Colonic mucosa (tissue), 4 donors: ENCODE measurements around the gene EN1. TPM values are rescaled to one million over a fixed set of nuclear protein-coding genes. Genes with fewer than 3 reads are reported as not detected.

Source experiments
- DNase-seq: peaks from one replicate; pipeline ENCODE4 v3.0.0-alpha.2; 2020
- H3K27ac ChIP-seq: fragments of 200-600 bp; one replicate; pipeline ENCODE4 v1.8.0; 2021
- H3K27me3 ChIP-seq: fragments of 200-600 bp; one replicate; pipeline ENCODE4 v1.8.0; 2021
- H3K36me3 ChIP-seq: fragments of 200-600 bp; one replicate; pipeline ENCODE4 v1.8.0; 2021
- H3K4me1 ChIP-seq: fragments of 200-600 bp; one replicate; pipeline ENCODE4 v1.8.0; 2021; ENCODE audit warnings: mild to moderate bottlenecking
- H3K4me3 ChIP-seq: fragments of 200-600 bp; one replicate; pipeline ENCODE4 v1.8.0; 2021
- H3K9ac ChIP-seq, 2 donors: one replicate each; pipeline ENCODE4 v1.7.0; 2013; ENCODE audit warnings: control low read depth in 2 of 2, low read depth in 2 of 2, low read length in 2 of 2
- H3K9me3 ChIP-seq: fragments of 200-600 bp; one replicate; pipeline ENCODE4 v1.8.0; 2021
- CTCF ChIP-seq: fragments of 200-600 bp; IDR thresholded peaks from one replicate; pipeline ENCODE4 v1.8.0; 2022; ENCODE audit warnings: antibody characterized with exemption, mild to moderate bottlenecking
- intact Hi-C: fragments of 100-400 bp; cut with DNase I; formaldehyde crosslinking; loops from one replicate; pipeline ENCODE4 v1.14.1; 2022
- total RNA-seq, 2 donors: library from RNA; stranded (reverse); fragmentation: NEBNext Ultra II Directional in 1 of 2; extraction: Animal tissue kit (Norgen Biotek cat#: 25700) in 1 of 2; gene quantifications; one replicate each; pipeline ENCODE4 v1.2.1, GENCODE V29; 2021
- donor health status: healthy.
- donor health status: DM: no; HTN: no; CAD: no.
- donor health status: DM: no; HTN: no; CAD: no.

The EN1 gene
- total RNA-seq, 2 donors from 2014 or later = not detected

- Histone ChIP-seq H3K4me1 (no peaks in the 10 kb centered on the region), H3K27ac (no peak overlapping the region), H3K36me3 (no peaks in the 10 kb centered on the region), H3K4me3 (no peak overlapping the region), H3K9ac (no peak overlapping the region), H3K9me3 (no peaks in the 10 kb centered on the region), H3K27me3 (peaks cover 5% of the 10 kb centered on the region)
- no peak for TF ChIP-seq CTCF
- intact Hi-C loops = no loop called here
- no peak for DNase-seq
These were observed 40.4 kb downstream of the EN1 start for GRCh38 chr2:118806797-118807667.

DNA sequence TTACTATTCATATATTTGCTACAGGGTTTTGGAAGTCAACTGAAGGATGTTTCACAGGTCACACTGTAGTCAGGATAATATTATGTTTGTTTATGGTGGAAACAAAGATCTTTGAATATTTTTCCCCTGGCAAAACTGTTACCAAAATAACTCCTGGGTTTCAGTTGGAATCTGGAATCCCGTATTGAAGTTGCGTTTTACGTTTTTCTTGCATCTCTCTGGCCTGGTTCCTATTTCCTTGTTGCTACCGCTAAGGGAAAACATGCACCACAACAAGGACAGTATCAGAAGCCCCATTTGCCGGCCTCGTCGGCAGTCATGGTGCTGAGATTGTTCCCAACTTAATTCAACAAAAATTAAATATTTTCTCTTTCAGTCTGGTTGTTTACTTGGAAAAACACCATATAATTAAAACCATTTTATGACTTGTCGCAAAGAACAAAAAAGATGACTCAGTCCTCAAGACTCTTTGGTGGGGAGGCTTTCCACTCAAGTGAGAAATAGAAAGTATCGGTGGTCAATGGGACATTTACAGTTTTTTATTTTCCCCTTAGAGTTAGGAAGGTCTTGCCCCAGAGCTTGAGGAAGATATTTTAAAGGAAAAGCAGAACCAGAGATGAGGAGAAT lies 42.3 kb downstream of the EN1 start:
- DNase-seq = no peak
- TF ChIP-seq CTCF = no peak
- Histone ChIP-seq H3K27me3 (peaks cover 5% of the 10 kb centered on the region), H3K36me3 (no peaks in the 10 kb centered on the region), H3K9ac (no peak overlapping the region), H3K4me1 (no peaks in the 10 kb centered on the region), H3K9me3 (no peaks in the 10 kb centered on the region), H3K4me3 (no peak overlapping the region), H3K27ac (no peak overlapping the region)
- intact Hi-C loops = no loop called here

DNA sequence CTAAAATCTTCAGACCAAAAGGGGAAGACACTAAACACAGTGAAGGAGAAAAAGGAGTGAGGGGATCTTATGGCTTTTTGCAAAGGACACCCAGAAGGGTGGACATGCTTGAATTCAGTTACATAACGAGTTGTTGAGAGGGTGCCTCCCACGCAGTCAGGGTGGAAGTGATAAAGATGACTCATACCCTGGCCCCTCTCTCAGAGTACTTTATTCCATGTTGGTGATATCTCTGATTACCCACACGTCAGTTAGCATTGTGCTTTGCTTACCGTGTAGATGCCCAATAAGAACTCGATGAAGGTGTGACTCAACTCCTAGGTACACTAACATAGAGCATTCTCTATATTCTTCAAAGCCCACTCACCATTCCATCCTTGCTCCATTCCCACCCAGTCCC lies 44.4 kb downstream of the EN1 start:
- no peak overlapping the region for H3K27ac ChIP-seq
- H3K36me3 ChIP-seq = no peaks in the 10 kb centered on the region
- intact Hi-C loops = no loop called here
- no peaks in the 10 kb centered on the region for H3K9me3 ChIP-seq
- DNase-seq = no peak
- H3K27me3 ChIP-seq = peaks cover 5% of the 10 kb centered on the region
- H3K4me1 ChIP-seq = no peaks in the 10 kb centered on the region
- no peak for TF ChIP-seq CTCF
- no peak overlapping the region for H3K4me3 ChIP-seq
- H3K9ac ChIP-seq = no peak overlapping the region

- no peaks in the 10 kb centered on the region for H3K27me3 ChIP-seq
- no peaks in the 10 kb centered on the region for H3K36me3 ChIP-seq
- H3K9ac ChIP-seq = no peak overlapping the region
- no peak for TF ChIP-seq CTCF
- H3K4me1 ChIP-seq = no peaks in the 10 kb centered on the region
- no peaks in the 10 kb centered on the region for H3K9me3 ChIP-seq
- intact Hi-C loops = no loop called here
- DNase-seq = no peak
- H3K4me3 ChIP-seq = no peak overlapping the region
- H3K27ac ChIP-seq = no peak overlapping the region
These were observed 46.3 kb downstream of the EN1 start for GRCh38 chr2:118801151-118801550.

GRCh38 chr2:118800736-118801135 lies 46.7 kb downstream of the EN1 start:
- no peak overlapping the region for H3K4me3 ChIP-seq
- H3K36me3 ChIP-seq = no peaks in the 10 kb centered on the region
- no peak overlapping the region for H3K27ac ChIP-seq
- no peak for TF ChIP-seq CTCF
- H3K27me3 ChIP-seq = no peaks in the 10 kb centered on the region
- no peak for DNase-seq
- intact Hi-C loops = no loop called here
- no peaks in the 10 kb centered on the region for H3K9me3 ChIP-seq
- no peak overlapping the region for H3K9ac ChIP-seq
- no peaks in the 10 kb centered on the region for H3K4me1 ChIP-seq
